Measurements from ENCODE around the gene PIGU.

DNA sequence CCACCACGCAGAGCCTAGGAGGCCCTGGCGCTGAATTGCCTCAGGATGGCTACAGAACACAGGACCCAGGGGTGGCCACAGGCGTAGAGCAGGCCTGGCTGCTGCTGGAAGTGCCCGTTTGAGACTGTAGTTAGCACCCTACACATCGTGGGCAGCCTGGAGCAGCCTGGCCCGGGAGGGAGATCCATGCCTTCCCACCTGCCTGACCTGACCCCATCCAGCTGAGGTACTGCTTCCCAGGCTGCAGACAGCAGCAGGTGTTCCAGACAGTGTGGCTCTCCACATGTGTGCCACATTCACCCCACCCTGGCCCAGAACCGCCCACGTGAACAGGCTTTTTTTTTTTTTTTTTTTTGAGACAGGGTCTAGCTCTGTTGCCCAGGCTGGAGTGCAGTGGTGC is 139.2 kb downstream of the PIGU start:
- no peak for TF ChIP-seq CTCF (IDR thresholded peaks at IDR 0.05)
- TF ChIP-seq EP300 (IDR thresholded peaks at IDR 0.05) = no peak
